NCI-H69 (cell line): ENCODE measurements around the gene ATXN7L3.

Source experiments
- DNase-seq: peaks from one replicate; lab custom pipeline; 2025; lab: John Stamatoyannopoulos, UW

Gene ATXN7L3

GRCh38 chr17:44200478-44201155 lies 933 bp upstream of the ATXN7L3 start:
- peak; percentile 73 for DNase-seq

GRCh38 chr17:44198721-44199552 lies 747 bp downstream of the ATXN7L3 start:
- peak; percentile 84 for DNase-seq

DNA sequence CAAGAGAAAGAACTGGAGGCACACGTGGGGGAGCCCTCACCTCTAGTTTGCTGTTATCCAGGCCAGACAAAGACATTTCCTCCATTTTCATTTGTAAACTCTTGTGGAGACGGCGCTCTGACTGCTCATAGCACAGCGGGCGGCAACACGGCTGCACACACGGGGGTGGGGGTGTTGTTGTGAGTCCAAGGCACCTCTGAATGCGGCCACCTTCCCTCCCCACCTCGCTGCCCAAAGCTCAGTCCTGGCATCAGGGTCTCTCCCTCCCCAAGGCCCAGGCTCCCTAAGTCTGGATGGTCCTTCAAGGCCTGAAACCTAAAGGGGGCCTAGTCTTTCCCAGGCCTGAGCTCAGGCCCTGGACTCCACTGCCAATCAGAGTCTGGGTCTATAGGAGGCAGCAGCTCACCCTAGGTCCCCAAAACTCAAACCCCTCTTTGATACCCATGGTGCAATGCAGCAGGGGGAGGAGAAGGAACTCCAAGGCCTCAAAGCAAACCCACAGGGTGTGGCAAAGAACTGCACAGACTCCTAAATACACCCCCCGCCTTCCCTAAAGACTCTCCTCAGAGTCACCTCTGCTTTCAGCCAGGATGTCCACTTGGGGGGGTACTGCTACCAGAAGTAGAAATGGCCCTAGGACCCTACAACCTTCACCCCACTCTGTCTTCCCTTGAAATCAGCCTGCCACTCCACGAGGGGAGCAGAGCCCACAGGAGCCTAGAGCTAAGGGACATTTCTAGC lies 1.5 kb downstream of the ATXN7L3 start:
- no peak for DNase-seq

- no peak for DNase-seq
These were observed 2.6 kb downstream of the ATXN7L3 start for GRCh38 chr17:44197107-44197506.

DNA sequence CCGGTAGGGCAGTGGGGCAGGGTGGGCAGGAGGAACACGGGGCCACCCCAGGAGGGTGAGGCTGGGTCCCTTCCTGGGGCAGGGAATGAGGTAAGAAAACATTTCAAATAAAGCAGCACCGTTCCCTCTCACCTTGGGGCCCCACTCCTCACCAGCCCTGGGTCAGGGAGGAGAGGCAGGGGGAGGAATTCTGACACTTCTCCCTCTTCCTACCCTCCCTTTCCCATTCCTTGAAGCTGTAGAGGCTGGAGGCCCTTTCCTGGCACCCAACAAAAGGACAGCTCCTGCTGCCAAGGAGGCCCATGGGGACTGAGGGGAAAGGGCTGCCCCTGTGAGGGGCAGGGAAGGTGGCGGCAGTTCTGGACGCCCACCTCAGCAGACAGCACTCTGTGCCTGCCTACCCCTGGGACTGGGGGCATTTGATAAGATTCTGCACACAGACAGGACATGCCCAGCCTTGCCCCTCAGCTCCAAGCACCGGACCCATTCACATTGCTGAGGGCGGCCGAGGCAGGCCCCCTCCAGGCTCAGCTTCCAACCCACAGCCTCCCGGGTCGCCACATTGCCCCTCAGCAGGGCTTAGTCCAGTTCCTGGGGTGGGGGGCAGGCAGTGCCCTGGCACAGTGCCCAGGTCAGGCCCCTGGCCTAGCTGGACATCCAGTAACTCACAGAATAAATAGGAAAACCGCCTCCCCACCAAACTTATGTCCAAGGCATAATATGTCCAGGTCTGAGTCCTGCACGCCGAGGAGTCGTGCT lies 6.2 kb downstream of the ATXN7L3 start:
- DNase-seq: no peak

GRCh38 chr17:44192750-44193149 lies 6.9 kb downstream of the ATXN7L3 start:
- DNase-seq: no peak

DNA sequence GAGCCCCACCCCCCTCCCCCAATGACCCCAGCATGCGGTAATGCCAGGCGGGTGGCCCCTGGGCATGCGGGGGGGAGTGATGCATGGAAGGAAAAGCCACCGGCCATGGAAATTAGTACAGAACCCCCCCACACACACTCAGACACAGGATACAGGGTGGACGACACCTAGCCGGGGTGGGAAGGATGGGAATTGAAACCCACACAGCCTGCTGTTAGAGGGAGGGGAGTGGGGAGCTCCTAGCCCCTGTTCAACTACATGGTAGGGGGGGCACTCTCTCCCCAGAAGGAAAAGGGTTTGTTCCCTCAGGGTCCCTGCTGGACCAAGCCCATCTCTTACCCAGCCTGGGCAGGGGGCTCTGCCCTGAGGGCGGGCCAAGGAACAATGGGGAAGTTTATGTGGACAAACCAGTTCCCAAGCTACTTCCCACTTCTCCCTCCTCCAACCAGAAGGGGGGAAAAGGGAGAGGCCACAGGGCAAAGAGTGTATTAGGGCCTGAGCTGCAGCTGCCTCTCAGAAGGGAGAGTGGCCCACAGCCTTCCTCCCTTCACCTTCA lies 7.7 kb downstream of the ATXN7L3 start:
- no peak for DNase-seq

DNA sequence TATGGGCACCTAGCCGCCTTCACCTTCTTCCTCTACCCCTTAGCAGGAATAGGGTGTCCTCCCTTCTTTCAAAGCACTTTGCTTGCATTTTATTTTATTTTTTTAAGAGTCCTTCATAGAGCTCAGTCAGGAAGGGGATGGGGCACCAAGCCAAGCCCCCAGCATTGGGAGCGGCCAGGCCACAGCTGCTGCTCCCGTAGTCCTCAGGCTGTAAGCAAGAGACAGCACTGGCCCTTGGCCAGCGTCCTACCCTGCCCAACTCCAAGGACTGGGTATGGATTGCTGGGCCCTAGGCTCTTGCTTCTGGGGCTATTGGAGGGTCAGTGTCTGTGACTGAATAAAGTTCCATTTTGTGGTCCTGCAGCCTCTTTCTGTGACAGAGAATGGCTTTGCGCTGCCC lies 8.3 kb downstream of the ATXN7L3 start:
- DNase-seq: no peak

GRCh38 chr17:44190481-44190880 lies 9.2 kb downstream of the ATXN7L3 start:
- DNase-seq: no peak

GRCh38 chr17:44188576-44189403 lies 10.9 kb downstream of the ATXN7L3 start:
- no peak for DNase-seq

DNA sequence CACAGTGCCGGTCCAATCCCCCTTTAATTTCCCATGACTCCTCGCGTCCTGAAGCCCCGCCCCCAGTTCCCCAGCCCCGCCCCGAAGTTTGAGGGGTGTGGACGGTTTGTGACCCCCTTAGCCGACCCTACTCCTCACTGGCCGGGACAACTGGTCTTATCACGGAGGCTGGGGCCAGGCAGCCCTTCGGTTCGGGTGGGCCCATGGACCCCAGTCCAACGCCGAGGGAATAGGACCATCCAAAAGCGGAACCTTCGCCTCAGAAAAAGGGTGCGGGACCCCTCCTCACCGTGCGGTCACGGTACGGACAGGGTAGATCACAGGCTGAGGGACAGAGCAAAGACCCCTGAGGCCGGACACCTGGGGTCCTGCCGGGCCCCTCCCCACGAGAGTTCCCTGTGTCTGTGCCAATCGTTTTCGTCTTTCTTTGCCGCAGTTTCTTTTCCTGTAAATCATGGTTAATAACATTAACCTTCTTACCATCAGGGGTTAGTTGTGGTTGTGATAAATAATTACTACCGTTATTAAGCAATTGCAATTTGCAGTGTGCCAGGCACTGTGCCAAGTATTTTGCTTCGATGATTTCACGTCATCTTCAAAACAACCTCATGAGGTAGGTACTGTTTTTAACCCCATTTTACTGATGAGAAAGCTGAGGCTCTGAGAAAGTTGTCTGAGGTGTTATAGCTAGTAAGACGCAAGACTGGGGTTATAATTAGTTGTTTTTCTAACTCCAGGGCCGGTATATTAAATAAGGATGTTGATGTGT lies 12.4 kb downstream of the ATXN7L3 start:
- peak; percentile 83 for DNase-seq

DNA sequence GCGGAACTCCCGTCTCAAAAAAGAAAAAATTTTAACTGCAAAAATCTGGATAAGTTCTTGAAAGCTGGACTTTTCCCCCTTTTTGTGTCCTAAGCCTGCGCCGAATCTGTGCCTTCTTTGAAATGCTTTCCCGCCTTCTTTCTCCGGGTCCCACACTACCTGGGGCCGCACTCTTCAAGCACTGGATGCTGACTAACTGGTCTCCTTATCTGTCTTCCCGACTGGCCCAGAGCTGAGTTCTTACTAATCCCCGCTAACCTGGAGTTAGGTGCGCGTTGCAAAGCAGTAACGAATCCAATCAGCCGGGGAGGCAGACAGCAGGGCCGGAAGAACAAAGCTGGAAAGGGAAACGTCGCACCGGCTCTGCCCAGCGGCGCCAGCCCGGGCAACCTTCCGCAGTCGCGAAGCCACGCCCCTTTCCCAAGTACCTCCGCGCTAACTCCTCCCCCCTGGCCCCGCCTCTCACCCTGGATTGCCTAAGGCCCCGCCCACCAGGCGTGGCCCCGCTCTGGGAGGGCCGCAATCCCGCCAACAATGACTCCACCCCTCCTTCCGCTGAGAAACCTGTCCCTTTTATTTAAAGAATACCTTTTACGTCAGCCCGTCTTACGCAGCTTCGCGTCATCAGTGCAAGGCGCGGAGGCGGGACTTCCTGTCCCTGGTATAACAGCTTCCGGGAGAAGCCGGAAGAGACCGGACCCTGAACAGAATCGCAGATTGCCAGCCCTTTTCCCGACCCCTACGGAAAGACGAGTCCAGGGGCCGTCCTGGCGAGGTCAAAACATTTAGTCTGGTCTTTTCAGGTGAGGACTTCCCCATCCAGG lies 13.2 kb downstream of the ATXN7L3 start, which contains the start of gene TMUB2:
TSS of gene TMUB2 (plus strand) at position 666 of the 824 bp plus-strand sequence. CDS start 737 bp downstream, outside the sequence.
- DNase-seq: peak; percentile 100

- no peak for DNase-seq
These were observed 15.4 kb downstream of the ATXN7L3 start for GRCh38 chr17:44184212-44184810.

- no peak for DNase-seq
These were observed 16.7 kb downstream of the ATXN7L3 start for GRCh38 chr17:44183024-44183423.

DNA sequence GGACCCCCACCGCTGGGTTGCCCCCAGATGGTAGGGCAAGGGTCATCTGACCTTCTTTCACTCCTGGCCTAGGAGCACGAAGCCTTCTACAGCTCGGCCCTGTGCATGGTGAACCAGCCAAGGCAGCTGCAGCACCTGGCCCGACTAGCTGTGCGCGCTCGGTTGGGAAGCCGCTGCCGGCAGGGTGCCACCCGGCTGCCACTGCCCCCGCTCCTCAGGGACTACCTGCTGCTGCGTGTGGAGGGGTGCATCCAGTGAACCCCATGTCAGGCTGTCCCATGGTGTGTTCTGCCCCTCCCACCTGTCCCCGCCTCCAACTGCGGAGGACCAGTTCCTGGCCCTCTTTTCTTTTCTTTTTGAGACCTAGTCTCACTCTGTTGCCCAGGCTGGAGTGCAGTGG lies 21.6 kb downstream of the ATXN7L3 start:
- no peak for DNase-seq

- no peak for DNase-seq
These were observed 22.0 kb downstream of the ATXN7L3 start for GRCh38 chr17:44177640-44178039.

DNA sequence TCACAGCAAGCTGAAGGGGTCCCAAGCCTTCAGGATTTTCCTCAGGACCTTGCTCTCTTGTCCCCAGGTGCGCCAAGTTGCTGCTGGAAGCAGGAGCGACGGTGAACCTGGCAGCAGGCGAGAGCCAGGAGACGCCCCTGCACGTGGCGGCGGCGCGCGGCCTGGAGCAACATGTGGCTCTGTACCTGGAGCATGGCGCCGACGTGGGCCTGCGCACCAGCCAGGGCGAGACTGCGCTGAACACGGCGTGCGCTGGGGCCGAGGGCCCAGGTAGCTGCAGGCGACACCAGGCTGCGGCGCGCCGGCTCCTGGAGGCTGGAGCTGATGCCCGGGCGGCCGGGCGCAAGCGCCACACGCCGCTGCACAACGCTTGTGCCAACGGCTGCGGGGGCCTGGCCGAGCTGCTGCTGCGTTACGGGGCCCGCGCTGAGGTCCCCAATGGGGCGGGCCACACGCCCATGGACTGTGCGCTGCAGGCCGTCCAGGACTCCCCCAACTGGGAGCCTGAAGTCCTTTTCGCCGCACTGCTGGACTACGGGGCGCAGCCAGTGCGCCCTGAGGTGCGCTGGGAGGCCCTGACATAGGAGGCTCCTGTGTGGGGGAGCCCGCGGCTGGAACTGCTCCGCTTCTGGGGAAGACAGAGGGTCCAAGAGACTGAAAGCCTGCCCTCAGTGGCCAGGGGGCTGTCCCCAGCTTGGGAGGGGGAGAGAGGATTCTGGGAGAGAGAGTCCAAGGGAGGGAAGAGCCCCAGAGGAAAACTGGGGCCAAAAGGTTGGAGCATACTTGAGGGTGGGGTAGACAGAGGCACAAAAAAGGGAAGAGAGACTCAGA lies 22.8 kb downstream of the ATXN7L3 start:
- no peak for DNase-seq

DNA sequence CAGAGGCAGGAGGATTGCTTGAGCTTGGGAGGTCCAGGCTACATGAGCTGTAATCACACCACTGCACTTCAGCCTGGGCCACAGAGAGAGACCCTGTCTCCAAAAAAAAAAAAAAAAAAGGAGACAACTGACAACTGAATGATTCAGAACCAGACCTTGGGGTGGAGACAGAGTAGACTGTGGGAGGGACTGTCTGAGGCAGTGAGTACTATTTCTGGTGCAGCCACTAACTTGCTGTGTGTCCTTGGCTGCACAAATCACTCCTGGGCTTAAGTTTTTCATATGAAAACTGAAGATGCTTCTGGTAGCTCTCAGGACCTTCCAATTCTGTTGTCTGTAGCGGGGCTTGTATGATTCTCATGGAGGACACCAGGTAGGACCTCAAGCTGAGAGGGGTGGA lies 23.4 kb downstream of the ATXN7L3 start:
- DNase-seq: no peak
